Renal cortex interstitium (tissue), 15 donors: ENCODE measurements around the gene ZDHHC18. TPM values are rescaled to one million over a fixed set of nuclear protein-coding genes. Genes with fewer than 3 reads are reported as not detected.
A peak's percentile ranks its signal among the peaks of the same experiment; 100 is the strongest.

Experiments
- DNase-seq, 11 donors: peaks; one replicate each; pipeline ENCODE4 v3.0.0-alpha.2; 2013; ENCODE audit warnings: low read depth in 9 of 11, low spot score in 4 of 11; ENCODE audit errors: extremely low read depth in 1 of 11
- long read RNA-seq, 16 experiments: transcript quantifications; one replicate each; lab custom pipeline, GENCODE V29; 2026
- polyA plus RNA-seq, 3 donors: library from polyadenylated mRNA; unstranded; fragments of 120-200 nt; gene quantifications; one replicate each; pipeline ENCODE4 v1.2.1, GENCODE V29; 2013; ENCODE audit not compliant: insufficient read length in 3 of 3

The ZDHHC18 gene, protein sequence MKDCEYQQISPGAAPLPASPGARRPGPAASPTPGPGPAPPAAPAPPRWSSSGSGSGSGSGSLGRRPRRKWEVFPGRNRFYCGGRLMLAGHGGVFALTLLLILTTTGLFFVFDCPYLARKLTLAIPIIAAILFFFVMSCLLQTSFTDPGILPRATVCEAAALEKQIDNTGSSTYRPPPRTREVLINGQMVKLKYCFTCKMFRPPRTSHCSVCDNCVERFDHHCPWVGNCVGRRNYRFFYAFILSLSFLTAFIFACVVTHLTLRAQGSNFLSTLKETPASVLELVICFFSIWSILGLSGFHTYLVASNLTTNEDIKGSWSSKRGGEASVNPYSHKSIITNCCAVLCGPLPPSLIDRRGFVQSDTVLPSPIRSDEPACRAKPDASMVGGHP
- 10 to 100 TPM; 18.2 to 24.6 (median 23.2) TPM for polyA plus RNA-seq
- long read RNA-seq, donor 1, full-length matches to known transcripts: 2 of 2 reads
- long read RNA-seq, donor 1, partial matches to known transcripts: 0 of 2 reads
- long read RNA-seq, donor 1, other reads (novel, unspliced or antisense): 0 of 2 reads
- long read RNA-seq, donor 2, full-length matches to known transcripts: 4 of 4 reads
- long read RNA-seq, donor 2, partial matches to known transcripts: 0 of 4 reads
- long read RNA-seq, donor 2, other reads (novel, unspliced or antisense): 0 of 4 reads
- long read RNA-seq, donor 3, full-length matches to known transcripts: 2 of 19 reads
- long read RNA-seq, donor 3, partial matches to known transcripts: 17 of 19 reads
- long read RNA-seq, donor 3, other reads (novel, unspliced or antisense): 0 of 19 reads
- long read RNA-seq, donor 4, full-length matches to known transcripts: 3 of 3 reads
- long read RNA-seq, donor 4, partial matches to known transcripts: 0 of 3 reads
- long read RNA-seq, donor 4, other reads (novel, unspliced or antisense): 0 of 3 reads
- long read RNA-seq, donor 5: 0 reads
- long read RNA-seq, donor 6, full-length matches to known transcripts: 2 of 2 reads
- long read RNA-seq, donor 6, partial matches to known transcripts: 0 of 2 reads
- long read RNA-seq, donor 6, other reads (novel, unspliced or antisense): 0 of 2 reads
- long read RNA-seq, donor 7, full-length matches to known transcripts: 5 of 5 reads
- long read RNA-seq, donor 7, partial matches to known transcripts: 0 of 5 reads
- long read RNA-seq, donor 7, other reads (novel, unspliced or antisense): 0 of 5 reads
- long read RNA-seq, donor 8, full-length matches to known transcripts: 4 of 34 reads
- long read RNA-seq, donor 8, partial matches to known transcripts: 30 of 34 reads
- long read RNA-seq, donor 8, other reads (novel, unspliced or antisense): 0 of 34 reads
- long read RNA-seq, donor 9, full-length matches to known transcripts: 4 of 4 reads
- long read RNA-seq, donor 9, partial matches to known transcripts: 0 of 4 reads
- long read RNA-seq, donor 9, other reads (novel, unspliced or antisense): 0 of 4 reads
- long read RNA-seq, donor 10, full-length matches to known transcripts: 5 of 13 reads
- long read RNA-seq, donor 10, partial matches to known transcripts: 8 of 13 reads
- long read RNA-seq, donor 10, other reads (novel, unspliced or antisense): 0 of 13 reads
- long read RNA-seq, donor 11, full-length matches to known transcripts: 3 of 3 reads
- long read RNA-seq, donor 11, partial matches to known transcripts: 0 of 3 reads
- long read RNA-seq, donor 11, other reads (novel, unspliced or antisense): 0 of 3 reads
- long read RNA-seq, donor 12, full-length matches to known transcripts: 1 of 1 reads
- long read RNA-seq, donor 12, partial matches to known transcripts: 0 of 1 reads
- long read RNA-seq, donor 12, other reads (novel, unspliced or antisense): 0 of 1 reads
- long read RNA-seq, donor 13, full-length matches to known transcripts: 10 of 10 reads
- long read RNA-seq, donor 13, partial matches to known transcripts: 0 of 10 reads
- long read RNA-seq, donor 13, other reads (novel, unspliced or antisense): 0 of 10 reads
- long read RNA-seq, donor 14, full-length matches to known transcripts: 1 of 1 reads
- long read RNA-seq, donor 14, partial matches to known transcripts: 0 of 1 reads
- long read RNA-seq, donor 14, other reads (novel, unspliced or antisense): 0 of 1 reads
- long read RNA-seq, donor 15, full-length matches to known transcripts: 2 of 2 reads
- long read RNA-seq, donor 15, partial matches to known transcripts: 0 of 2 reads
- long read RNA-seq, donor 15, other reads (novel, unspliced or antisense): 0 of 2 reads
- long read RNA-seq, donor 16, full-length matches to known transcripts: 9 of 9 reads
- long read RNA-seq, donor 16, partial matches to known transcripts: 0 of 9 reads
- long read RNA-seq, donor 16, other reads (novel, unspliced or antisense): 0 of 9 reads

DNA sequence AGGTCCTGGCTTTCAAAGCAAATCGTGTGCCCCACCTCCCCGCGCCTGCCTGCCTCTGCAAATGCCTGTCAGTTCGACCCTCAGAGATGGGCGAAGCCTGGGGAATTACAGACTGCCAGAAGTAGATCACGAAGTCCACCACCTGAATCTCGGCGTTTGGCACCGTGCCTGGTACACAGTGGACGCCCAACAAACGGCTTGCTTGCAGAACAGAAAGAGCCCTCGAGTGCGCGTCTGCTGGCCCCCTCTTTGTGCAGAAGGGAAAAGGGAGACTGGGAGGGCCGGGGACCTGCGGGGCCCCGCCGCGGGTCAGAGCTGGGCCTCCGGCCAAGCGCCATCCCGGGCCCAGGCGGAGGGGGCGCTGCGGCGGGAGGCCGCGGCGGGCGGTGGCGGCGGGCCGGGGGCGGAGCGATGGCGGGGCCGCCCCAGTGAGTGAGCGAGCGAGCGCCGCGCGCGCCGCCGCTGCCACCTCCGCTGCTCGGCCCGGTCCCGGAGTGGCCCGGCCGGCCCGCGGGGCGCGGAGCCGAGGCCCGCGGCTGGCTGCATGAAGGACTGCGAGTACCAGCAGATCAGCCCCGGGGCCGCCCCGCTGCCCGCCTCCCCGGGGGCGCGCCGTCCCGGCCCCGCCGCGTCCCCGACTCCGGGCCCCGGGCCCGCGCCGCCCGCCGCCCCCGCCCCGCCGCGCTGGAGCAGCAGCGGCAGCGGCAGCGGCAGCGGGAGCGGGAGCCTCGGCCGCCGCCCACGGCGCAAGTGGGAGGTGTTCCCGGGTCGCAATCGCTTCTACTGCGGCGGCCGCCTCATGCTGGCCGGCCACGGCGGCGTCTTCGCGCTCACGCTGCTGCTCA, at the start of gene ZDHHC18:
ZDHHC18 (plus strand) TSS at position 428 of the 845 bp plus-strand sequence; CDS start at position 545, 117 bp downstream.
- peak in 10 of 11 donors; percentile 19 to 72 (median 47) for DNase-seq

DNA sequence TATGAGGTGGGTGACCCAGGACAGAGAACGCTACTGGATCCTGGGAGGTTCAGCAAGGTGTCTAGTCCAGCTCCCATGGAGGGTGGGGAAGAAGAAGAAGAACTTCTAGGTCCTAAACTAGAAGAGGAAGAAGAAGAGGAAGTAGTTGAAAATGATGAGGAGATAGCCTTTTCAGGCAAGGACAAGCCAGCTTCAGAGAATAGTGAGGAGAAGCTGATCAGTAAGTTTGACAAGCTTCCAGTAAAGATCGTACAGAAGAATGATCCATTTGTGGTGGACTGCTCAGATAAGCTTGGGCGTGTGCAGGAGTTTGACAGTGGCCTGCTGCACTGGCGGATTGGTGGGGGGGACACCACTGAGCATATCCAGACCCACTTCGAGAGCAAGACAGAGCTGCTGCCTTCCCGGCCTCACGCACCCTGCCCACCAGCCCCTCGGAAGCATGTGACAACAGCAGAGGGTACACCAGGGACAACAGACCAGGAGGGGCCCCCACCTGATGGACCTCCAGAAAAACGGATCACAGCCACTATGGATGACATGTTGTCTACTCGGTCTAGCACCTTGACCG, 47.3 kb upstream of the ZDHHC18 start:
- no peak for DNase-seq

DNA sequence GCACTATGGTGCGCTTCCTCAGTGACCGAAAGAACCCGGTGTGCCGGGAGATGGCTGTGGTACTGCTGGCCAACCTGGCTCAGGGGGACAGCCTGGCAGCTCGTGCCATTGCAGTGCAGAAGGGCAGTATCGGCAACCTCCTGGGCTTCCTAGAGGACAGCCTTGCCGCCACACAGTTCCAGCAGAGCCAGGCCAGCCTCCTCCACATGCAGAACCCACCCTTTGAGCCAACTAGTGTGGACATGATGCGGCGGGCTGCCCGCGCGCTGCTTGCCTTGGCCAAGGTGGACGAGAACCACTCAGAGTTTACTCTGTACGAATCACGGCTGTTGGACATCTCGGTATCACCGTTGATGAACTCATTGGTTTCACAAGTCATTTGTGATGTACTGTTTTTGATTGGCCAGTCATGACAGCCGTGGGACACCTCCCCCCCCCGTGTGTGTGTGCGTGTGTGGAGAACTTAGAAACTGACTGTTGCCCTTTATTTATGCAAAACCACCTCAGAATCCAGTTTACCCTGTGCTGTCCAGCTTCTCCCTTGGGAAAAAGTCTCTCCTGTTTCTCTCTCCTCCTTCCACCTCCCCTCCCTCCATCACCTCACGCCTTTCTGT, 46.0 kb upstream of the ZDHHC18 start:
- DNase-seq: no peak

DNA sequence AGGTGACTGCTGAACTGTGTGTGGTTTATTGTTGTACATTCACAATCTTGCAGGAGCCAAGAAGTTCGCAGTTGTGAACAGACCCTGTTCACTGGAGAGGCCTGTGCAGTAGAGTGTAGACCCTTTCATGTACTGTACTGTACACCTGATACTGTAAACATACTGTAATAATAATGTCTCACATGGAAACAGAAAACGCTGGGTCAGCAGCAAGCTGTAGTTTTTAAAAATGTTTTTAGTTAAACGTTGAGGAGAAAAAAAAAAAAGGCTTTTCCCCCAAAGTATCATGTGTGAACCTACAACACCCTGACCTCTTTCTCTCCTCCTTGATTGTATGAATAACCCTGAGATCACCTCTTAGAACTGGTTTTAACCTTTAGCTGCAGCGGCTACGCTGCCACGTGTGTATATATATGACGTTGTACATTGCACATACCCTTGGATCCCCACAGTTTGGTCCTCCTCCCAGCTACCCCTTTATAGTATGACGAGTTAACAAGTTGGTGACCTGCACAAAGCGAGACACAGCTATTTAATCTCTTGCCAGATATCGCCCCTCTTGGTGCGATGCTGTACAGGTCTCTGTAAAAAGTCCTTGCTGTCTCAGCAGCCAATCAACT, 45.2 kb upstream of the ZDHHC18 start:
- no peak for DNase-seq

DNA sequence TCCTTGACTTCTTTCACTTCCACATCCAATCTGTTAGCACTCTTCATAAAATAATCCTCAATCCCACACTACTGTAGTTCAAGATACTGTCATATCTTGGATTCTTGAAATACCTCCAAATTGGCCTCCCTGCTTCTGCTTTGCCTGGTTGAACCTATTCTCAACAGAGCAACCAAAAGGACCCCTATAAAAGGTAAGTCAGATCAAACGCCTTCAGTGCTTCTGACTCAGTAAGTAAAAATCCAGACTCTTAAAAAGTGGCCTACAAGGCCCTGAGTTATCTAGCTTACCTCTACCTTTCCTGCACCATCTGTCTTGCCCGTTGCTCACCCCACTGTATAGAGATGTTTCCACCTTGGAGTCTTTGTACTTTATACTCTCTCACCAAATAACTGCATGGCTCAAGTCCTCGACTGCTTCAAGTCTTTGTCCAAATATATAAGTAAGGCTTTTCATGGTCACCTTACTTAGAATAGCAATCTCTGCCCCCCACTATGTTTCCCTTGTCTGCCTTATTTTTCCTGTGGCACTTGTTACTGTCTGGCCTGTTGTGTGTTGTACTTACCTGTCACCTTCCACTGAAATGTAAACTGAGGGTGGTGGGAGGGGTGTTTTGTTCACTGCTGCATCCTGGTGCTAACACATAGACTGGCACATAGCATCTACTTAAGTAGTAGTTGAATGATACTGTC, 43.8 kb upstream of the ZDHHC18 start:
- DNase-seq: no peak

DNA sequence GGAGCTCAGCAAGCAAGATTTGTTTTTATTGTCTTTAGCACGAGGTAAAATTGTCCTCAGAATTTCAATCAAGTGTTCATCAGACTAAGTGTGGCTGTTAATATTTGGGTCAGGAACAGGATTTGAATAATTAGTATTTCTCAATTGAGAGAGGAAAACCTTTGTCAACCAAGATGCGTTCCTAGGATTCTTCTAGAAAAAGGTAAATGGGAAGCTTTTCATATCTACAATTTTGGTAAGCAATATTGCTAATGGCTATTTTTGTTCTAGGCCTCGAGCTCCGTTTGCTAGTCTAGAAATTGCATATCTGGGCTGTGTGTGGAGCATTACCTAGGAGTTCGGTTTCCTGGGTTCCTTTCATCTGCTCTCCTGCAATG, 42.9 kb upstream of the ZDHHC18 start:
- DNase-seq: no peak

DNA sequence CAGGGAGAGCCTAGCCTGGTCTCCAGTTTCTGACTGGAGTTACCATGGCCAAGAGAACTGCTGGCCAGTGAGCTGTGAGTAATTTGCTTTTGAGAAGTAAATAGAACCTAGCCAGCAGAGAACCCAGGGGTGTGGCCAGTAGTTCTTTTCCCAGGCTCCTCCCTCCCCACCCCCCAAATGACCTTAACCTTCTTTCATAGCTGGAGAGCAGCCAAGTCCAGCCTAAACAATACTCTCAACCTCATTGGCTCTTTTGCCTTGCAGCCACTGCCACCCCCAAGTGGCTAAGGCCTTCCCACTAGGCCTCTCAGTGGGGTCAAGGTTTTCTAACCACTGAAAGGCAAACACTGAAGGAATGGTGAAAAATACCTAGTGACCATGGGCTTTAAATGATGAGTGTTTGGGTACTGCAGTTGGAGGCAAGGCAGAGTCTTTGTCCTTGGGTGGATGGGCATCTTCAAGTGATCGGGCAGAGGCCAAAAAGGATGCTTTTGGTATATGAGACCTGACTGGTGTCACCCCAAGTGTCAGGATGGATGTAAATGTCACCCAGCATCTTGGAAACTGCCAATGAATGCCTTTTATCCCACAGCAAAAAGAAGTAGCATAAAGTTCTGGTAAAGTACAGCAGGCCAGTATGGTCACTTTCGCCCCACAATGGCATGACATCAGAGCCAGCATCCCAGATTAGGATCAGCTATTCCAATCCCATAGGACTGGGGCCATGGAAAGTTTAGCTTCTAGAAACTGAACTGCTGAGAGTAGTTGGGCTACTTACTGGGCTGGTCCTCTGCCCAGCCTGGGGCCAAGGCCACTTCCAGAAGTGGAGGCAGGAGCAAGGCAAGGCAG, 42.2 kb upstream of the ZDHHC18 start:
- peak in 4 of 11 donors; percentile 36 to 79 (median 46) for DNase-seq

DNA sequence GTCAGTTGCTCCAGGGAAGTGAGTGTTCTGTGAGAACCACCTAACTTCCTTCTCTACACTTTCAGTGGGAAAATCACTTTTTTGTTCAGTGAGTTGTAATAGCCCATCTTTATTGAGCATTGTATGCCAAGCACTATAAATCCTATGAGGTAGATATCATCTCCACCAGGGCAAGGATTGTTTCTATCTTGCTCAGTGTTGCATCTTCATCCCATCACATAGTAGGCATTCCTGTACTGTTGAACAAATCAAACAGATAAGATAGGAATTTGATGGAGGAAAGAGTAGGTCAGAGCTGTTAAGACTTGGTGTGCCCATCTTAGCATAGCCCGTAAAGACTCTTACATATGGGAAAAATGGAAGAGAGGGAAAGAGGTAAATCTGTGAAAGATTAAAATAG, 41.6 kb upstream of the ZDHHC18 start:
- DNase-seq: no peak

DNA sequence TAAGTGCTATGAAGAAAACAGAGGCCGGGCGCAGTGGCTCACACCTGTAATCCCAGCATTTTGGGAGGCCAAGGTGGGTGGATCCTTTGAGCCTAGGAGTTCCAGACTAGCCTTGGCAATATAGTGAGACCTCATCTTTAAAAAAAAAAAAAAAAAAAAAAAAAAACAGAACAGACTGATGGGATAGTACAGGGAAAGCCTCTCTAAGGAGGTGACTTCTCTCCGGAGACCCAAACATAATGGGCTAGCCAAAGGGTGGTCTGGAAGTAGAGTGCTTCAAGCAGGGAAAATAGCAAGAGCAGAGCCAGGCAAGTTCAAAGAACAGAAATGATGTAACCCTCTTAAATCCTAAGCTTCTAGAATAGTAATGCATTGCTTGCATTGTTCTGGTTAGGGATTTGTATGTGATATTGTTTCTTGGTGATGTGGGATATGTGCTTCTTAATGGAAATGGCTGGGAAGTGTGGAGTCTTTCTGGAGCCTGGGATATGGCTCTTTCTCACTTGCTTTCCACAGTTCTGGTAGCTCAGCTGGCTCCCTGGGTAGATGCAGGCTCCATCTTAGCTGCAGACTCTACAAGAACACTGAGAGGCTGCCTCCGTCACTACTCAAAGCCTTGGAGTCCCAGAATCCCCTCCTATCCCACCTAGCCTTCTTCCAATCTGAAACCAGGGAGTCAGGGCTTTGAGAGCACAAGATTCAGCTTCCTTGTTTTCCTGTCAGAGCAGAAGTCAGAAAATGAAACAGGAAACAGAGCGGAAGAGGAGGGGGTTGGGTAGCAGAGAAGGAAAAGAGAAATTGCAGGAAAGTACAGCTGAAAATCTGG, 40.7 kb upstream of the ZDHHC18 start:
- no peak for DNase-seq

DNA sequence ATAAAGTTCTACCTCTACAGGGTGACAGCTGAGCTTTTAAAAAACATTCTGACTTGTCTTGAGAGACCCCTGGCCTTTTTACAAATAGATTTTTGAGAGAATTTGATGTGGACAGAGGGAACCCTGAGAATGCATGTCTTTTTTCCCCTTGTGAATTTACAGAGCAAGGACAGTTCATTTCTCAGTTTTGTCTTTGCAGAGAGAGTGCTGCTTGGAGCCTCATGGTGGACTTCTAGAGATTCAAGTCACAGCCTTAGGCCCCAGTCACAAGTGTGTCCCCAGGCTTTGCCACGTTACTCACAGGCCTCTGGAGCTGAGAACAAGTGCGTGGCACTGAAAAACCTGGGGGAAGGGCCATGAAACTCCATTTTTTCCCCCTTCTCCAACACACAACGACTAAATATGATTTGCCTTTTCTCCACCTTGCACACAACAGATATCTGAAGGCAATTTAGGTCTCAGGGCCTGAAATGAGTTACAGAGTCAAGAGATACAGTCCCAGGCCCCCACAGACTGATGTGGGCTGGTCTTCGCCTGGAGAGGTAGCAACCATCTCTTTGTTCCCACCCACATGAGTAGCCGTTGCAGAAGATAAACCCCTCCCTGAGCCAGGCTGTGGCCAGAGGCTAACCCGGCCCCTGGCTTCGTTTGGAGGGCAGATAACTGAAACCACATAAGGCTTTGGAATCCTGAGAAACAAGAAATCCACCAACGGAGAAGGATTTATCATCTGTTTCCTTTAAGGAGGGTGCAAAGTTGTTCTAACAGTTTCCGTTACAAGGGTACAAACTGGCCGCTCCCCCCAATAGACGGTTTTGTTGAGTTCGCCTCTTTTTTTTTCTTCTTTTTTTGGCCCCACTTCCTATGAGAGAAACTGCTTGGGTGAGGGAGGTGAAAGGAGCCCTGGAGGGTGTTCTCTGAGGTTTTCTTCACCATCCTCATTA, 39.8 kb upstream of the ZDHHC18 start:
- DNase-seq: peak in 3 of 11 donors; percentile 15 to 53 (median 41)

DNA sequence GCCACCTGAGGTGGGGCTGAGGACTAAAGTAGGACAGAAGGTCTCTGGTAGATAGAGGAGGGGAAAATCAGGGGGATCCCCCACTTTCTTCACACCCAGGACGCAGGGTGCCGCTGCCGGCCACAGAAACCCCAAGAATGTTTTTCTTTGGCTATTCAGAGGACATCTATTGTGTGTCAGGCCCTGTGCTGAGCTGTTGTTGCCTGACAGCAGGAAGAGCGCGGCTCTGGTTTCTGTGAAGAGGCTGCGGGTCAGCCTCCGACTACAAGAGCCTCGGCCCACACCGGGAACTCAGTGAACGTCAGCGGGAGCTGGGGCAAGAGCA, 39.1 kb upstream of the ZDHHC18 start:
- no peak for DNase-seq
